ENCODE measurements around the gene PPP1CA.

DNA sequence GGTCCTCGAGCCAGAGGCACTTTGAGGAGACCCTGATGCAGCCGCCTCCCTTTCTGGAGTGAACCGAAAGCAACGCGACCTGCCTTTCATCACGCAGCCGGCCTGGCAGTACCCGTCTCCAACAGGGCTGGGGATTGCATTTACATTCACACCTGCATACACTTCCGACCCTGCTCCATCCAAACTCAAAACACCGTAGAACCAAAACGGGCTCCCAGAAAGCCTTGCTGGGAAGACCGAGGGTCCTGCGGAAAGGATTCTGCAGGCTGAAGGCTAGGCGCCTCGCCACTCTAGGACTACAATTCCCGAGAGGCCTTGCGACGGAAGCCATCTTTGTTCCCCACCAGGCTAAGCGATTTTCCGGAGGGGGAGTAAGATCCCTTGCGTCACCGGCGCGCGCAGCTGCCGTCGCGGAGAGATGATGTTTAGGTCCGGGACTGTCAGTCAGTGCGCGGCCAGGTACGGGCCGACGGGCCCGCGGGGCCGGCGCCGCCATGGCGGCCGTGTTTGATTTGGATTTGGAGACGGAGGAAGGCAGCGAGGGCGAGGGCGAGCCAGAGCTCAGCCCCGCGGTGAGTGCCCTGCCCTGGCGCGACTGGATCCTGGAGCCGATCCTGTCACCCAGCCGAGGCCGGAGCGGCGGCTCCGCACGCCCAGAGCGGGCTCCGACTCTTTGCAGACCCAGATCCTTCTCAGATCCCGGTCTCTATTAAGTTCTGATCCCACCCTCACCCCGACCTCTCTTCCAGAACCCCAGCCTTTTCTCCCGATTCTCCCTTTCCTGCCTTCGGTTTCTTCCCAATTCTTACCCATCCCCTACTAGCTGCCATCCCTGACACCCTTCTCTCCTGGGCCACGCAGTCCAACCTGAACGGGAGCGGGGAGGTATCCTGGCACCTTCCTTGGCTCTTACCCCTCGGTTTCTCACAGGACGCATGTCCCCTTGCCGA lies 26.7 kb upstream of the PPP1CA start, which contains the start of gene RPS6KB2:
- TF ChIP-seq, protein P1, sequence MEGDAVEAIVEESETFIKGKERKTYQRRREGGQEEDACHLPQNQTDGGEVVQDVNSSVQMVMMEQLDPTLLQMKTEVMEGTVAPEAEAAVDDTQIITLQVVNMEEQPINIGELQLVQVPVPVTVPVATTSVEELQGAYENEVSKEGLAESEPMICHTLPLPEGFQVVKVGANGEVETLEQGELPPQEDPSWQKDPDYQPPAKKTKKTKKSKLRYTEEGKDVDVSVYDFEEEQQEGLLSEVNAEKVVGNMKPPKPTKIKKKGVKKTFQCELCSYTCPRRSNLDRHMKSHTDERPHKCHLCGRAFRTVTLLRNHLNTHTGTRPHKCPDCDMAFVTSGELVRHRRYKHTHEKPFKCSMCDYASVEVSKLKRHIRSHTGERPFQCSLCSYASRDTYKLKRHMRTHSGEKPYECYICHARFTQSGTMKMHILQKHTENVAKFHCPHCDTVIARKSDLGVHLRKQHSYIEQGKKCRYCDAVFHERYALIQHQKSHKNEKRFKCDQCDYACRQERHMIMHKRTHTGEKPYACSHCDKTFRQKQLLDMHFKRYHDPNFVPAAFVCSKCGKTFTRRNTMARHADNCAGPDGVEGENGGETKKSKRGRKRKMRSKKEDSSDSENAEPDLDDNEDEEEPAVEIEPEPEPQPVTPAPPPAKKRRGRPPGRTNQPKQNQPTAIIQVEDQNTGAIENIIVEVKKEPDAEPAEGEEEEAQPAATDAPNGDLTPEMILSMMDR (IDR thresholded peaks at IDR 0.05): peak in 1 of 4 experiments; percentile 42
- peak; percentile 91 to 95 for TF ChIP-seq POLR2A (IDR thresholded peaks at IDR 0.05)
